Measurements from ENCODE around the gene ARHGEF28.
A peak's percentile ranks its signal among the peaks of the same experiment; 100 is the strongest.

ARHGEF28 gene

GRCh38 chr5:73955271-73955846, 329.4 kb downstream of the ARHGEF28 start:
- H3K4me3 ChIP-seq (ENCODE audit: low read depth, low read length): no peak overlapping the region
- DNase-seq (ENCODE audit: low read depth, low spot score): no peak
- POLR2A ChIA-PET: no interaction called here
- no peak for TF ChIP-seq CTCF (IDR thresholded peaks at IDR 0.05; ENCODE audit: insufficient read depth, low read length, missing control alignments)
- CTCF ChIA-PET: interaction anchor here (1.6 kb wide), 1 partner anchor 687 kb away, joined by 3 read pairs; no protein-coding TSS in a partner anchor

GRCh38 chr5:73957397-73958001, 331.5 kb downstream of the ARHGEF28 start:
- no peak overlapping the region for H3K4me3 ChIP-seq (ENCODE audit: low read depth, low read length)
- DNase-seq (ENCODE audit: low read depth, low spot score): no peak
- CTCF ChIA-PET: no interaction called here
- TF ChIP-seq CTCF (IDR thresholded peaks at IDR 0.05; ENCODE audit: insufficient read depth, low read length, missing control alignments): no peak
- POLR2A ChIA-PET: no interaction called here

GRCh38 chr5:73958037-73958436, 332.0 kb downstream of the ARHGEF28 start:
- no peak for TF ChIP-seq CTCF (IDR thresholded peaks at IDR 0.05; ENCODE audit: insufficient read depth, low read length, missing control alignments)
- no peak overlapping the region for H3K4me3 ChIP-seq (ENCODE audit: low read depth, low read length)
- CTCF ChIA-PET: no interaction called here
- no peak for DNase-seq (ENCODE audit: low read depth, low spot score)
- POLR2A ChIA-PET: no interaction called here

DNA sequence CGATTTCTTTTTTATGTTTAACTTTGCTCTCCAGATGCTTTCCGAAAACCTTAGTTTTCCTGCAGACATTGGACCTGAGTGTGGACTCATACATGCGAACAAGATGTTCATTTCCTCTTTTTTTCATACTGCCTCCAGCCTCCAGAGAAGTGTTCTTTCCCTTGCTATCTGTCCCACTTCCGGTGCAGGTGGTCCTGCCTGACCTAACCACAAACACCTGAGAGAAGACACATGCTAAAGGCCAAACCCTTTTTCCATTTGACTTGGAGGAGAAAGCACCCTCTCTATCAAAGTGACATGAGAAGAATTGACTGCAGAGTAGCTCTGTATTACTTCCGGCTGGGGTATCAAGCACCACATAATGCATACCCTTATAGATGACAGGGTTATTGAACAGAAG, 334.0 kb downstream of the ARHGEF28 start:
- no peak for TF ChIP-seq CTCF (IDR thresholded peaks at IDR 0.05; ENCODE audit: insufficient read depth, low read length, missing control alignments)
- ChIA-PET CTCF (no interaction called here), POLR2A (no interaction called here)
- DNase-seq (ENCODE audit: low read depth, low spot score): no peak
- no peak overlapping the region for H3K4me3 ChIP-seq (ENCODE audit: low read depth, low read length)

DNA sequence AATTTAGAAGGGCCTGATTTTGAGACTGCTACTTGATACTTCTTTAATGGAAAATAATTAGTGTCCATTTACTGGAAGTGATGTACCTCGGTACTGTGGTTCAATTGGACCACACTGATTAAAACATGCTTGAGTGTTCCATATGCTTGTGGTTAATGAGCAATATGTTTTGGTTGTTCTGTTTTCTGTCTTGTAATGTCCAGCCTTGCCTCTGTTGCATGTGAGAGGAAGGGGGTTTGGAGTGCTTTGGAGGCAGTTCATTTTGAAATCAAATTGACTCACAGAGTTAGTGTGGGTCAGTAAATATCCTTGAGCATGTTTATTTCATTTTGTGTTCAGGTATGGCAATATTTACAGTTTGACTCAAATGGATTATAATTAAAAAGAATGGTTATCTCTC, 334.4 kb downstream of the ARHGEF28 start:
- no peak for DNase-seq (ENCODE audit: low read depth, low spot score)
- TF ChIP-seq CTCF (IDR thresholded peaks at IDR 0.05; ENCODE audit: insufficient read depth, low read length, missing control alignments): no peak
- H3K4me3 ChIP-seq (ENCODE audit: low read depth, low read length): no peak overlapping the region
- ChIA-PET CTCF (no interaction called here), POLR2A (no interaction called here)

GRCh38 chr5:73962801-73963425, 336.9 kb downstream of the ARHGEF28 start:
- no peak overlapping the region for H3K4me3 ChIP-seq (ENCODE audit: low read depth, low read length)
- POLR2A ChIA-PET: no interaction called here
- DNase-seq (ENCODE audit: low read depth, low spot score): peak; percentile 54
- CTCF ChIA-PET: no interaction called here
- no peak for TF ChIP-seq CTCF (IDR thresholded peaks at IDR 0.05; ENCODE audit: insufficient read depth, low read length, missing control alignments)

Data from AG04449 (cell line).